IMR-90 (cell line): Measurements from ENCODE around the gene NPY1R. TPM values are rescaled to one million over a fixed set of nuclear protein-coding genes. Genes with fewer than 3 reads are reported as not detected.

Experiments used
- ATAC-seq: fragments of 200-7000 bp; cut with Tn5 transposase; 2 replicates; pipeline ENCODE4 v1.9.1; 2020; ENCODE audit warnings: low read depth, mild to moderate bottlenecking, moderate library complexity
- BruUV-seq: library from RNA; stranded (reverse); fragments of 400-500 nt; replicated peaks from 2 replicates; lab custom pipeline; 2021; lab: Mats Ljungman, UMichigan
- CTCF ChIA-PET: fragments of 300-600 bp; formaldehyde crosslinking; extraction: SDS; loops from one replicate; lab custom pipeline; 2021; ENCODE audit warnings: antibody characterized with exemption; lab: Yijun Ruan, JAX
- POLR2A ChIA-PET: fragments of 300-600 bp; sonication (Branson Sonifier 250); formaldehyde crosslinking; loops from one replicate; lab custom pipeline; 2022; ENCODE audit warnings: antibody characterized with exemption; ENCODE audit not compliant: unreplicated experiment; lab: Charles Lee
- DNase-seq: peaks from one replicate; pipeline ENCODE4 v3.0.0; 2013
- H2AFZ ChIP-seq: replicated peaks from 2 replicates; pipeline ENCODE3; 2013; ENCODE audit warnings: low read length, mild to moderate bottlenecking; ENCODE audit not compliant: poor library complexity
- H2AK5ac ChIP-seq: 2 replicates; pipeline ENCODE4 v1.6.1; 2013; ENCODE audit warnings: low read depth, low read length, inconsistent platforms
- H2AK9ac ChIP-seq: replicated peaks from 2 replicates; pipeline ENCODE3; 2013; ENCODE audit warnings: mild to moderate bottlenecking, low read depth, low read length, moderate library complexity; ENCODE audit not compliant: poor library complexity
- H2BK120ac ChIP-seq: 2 replicates; pipeline ENCODE4 v1.6.1; 2013; ENCODE audit warnings: low read depth, low read length, inconsistent platforms
- H2BK15ac ChIP-seq: 3 replicates; pipeline ENCODE4 v1.6.1; 2013; ENCODE audit warnings: low read depth, low read length, inconsistent platforms
- H2BK20ac ChIP-seq: 2 replicates; pipeline ENCODE4 v1.6.1; 2013; ENCODE audit warnings: low read depth, mild to moderate bottlenecking, inconsistent platforms, low read length, moderate library complexity
- H2BK5ac ChIP-seq: 2 replicates; pipeline ENCODE4 v1.6.1; 2013; ENCODE audit warnings: mild to moderate bottlenecking, low read depth, low read length, inconsistent platforms; ENCODE audit not compliant: poor library complexity, severe bottlenecking
- H3K14ac ChIP-seq: replicated peaks from 2 replicates; pipeline ENCODE4 v1.6.1; 2013; ENCODE audit warnings: low read depth, low read length, inconsistent platforms
- H3K18ac ChIP-seq: 2 replicates; pipeline ENCODE4 v1.6.1; 2013; ENCODE audit warnings: low read depth, low read length, control low read depth
- H3K23ac ChIP-seq: 2 replicates; pipeline ENCODE4 v1.6.1; 2013; ENCODE audit warnings: low read depth, low read length, inconsistent platforms
- H3K27ac ChIP-seq: 2 replicates; pipeline ENCODE4 v1.5.1; 2013; ENCODE audit warnings: mild to moderate bottlenecking, control low read depth, low read length; ENCODE audit not compliant: insufficient read depth
- H3K27me3 ChIP-seq: 2 replicates; pipeline ENCODE4 v1.6.1; 2013; ENCODE audit warnings: low read length; ENCODE audit not compliant: control insufficient read depth, insufficient read depth
- H3K36me3 ChIP-seq: 2 replicates; pipeline ENCODE4 v1.6.1; 2013; ENCODE audit warnings: low read length, mixed read lengths; ENCODE audit not compliant: control insufficient read depth, insufficient read depth
- H3K4ac ChIP-seq: 2 replicates; pipeline ENCODE4 v1.6.1; 2013; ENCODE audit warnings: low read depth, low read length, inconsistent platforms
- H3K4me1 ChIP-seq: 2 replicates; pipeline ENCODE4 v1.6.1; 2013; ENCODE audit warnings: low read length, mixed read lengths; ENCODE audit not compliant: control insufficient read depth, insufficient read depth
- H3K4me2 ChIP-seq: 2 replicates; pipeline ENCODE4 v1.6.1; 2013; ENCODE audit warnings: low read depth, mild to moderate bottlenecking, control low read depth, low read length, moderate library complexity
- H3K4me3 ChIP-seq: 2 replicates; pipeline ENCODE4 v1.5.1; 2013; ENCODE audit warnings: low read depth, mild to moderate bottlenecking, control low read depth, low read length, moderate library complexity; ENCODE audit not compliant: insufficient read depth
- H3K56ac ChIP-seq: 2 replicates; pipeline ENCODE4 v1.6.1; 2013; ENCODE audit warnings: low read length, inconsistent platforms; ENCODE audit not compliant: insufficient read depth; ENCODE audit errors: extremely low read depth
- H3K79me1 ChIP-seq, 2 experiments: 2 replicates each; pipeline ENCODE4 v1.6.1; 2013; ENCODE audit warnings: low read length in 2 of 2, inconsistent platforms in 1 of 2, low read depth in 1 of 2
- H3K9ac ChIP-seq: 2 replicates; pipeline ENCODE4 v1.6.1; 2013; ENCODE audit warnings: low read depth, low read length, control low read depth
- H3K9me1 ChIP-seq: 2 replicates; pipeline ENCODE4 v1.6.1; 2013; ENCODE audit warnings: low read length, inconsistent platforms; ENCODE audit not compliant: insufficient read depth
- H3K9me3 ChIP-seq: 2 replicates; pipeline ENCODE4 v1.6.1; 2013; ENCODE audit warnings: low read length; ENCODE audit not compliant: control insufficient read depth, insufficient read depth
- H4K20me1 ChIP-seq: 2 replicates; pipeline ENCODE4 v1.6.1; 2013; ENCODE audit warnings: low read length, inconsistent platforms; ENCODE audit not compliant: insufficient read depth
- H4K5ac ChIP-seq: 2 replicates; pipeline ENCODE4 v1.6.1; 2013; ENCODE audit warnings: mild to moderate bottlenecking, low read depth, low read length, control low read depth
- H4K8ac ChIP-seq, 2 experiments: 2 replicates each; pipeline ENCODE4 v1.6.1; 2013; ENCODE audit warnings: low read depth in 2 of 2, low read length in 2 of 2, control low read depth in 1 of 2, inconsistent platforms in 1 of 2
- H4K91ac ChIP-seq: 2 replicates; pipeline ENCODE4 v1.6.1; 2013; ENCODE audit warnings: low read depth, low read length, inconsistent platforms; ENCODE audit not compliant: insufficient read depth
- BHLHE40 ChIP-seq: fragments of 150-350 bp; IDR thresholded peaks from 2 replicates; pipeline ENCODE4 v1.6.1; 2016; ENCODE audit warnings: mild to moderate bottlenecking, low read depth, low read length
- CEBPB ChIP-seq: IDR thresholded peaks from 2 replicates; pipeline ENCODE4 v1.6.1; 2012; ENCODE audit warnings: low read depth, low read length, improper control_type of control experiment
- CHD1 ChIP-seq: IDR thresholded peaks from 2 replicates; pipeline ENCODE4 v1.6.1; 2012; ENCODE audit warnings: low read depth, low read length, improper control_type of control experiment
- MAZ ChIP-seq: IDR thresholded peaks from 2 replicates; pipeline ENCODE4 v1.6.1; 2012; ENCODE audit warnings: low read depth, mild to moderate bottlenecking, low read length, improper control_type of control experiment, moderate library complexity, borderline replicate concordance
- NFE2L2 ChIP-seq: fragments of 150-350 bp; IDR thresholded peaks from 2 replicates; pipeline ENCODE4 v1.6.1; 2016; ENCODE audit warnings: low read depth, mild to moderate bottlenecking, low read length
- RAD21 ChIP-seq: IDR thresholded peaks from 2 replicates; pipeline ENCODE4 v1.6.1; 2012; ENCODE audit warnings: low read length, improper control_type of control experiment
- RCOR1 ChIP-seq: IDR thresholded peaks from 2 replicates; pipeline ENCODE4 v1.6.1; 2012; ENCODE audit warnings: mild to moderate bottlenecking, low read length, improper control_type of control experiment; ENCODE audit not compliant: insufficient replicate concordance
- RFX5 ChIP-seq: IDR thresholded peaks from 2 replicates; pipeline ENCODE4 v1.8.0; 2012; ENCODE audit warnings: low read depth, mild to moderate bottlenecking, low read length, moderate library complexity
- WGBS, 2 experiments: methylation state at CpG; one replicate each; pipeline versions ENCODE4 v1.1.5 to v1.1.7; 2013; ENCODE audit warnings: missing lambda C conversion rate in 2 of 2; ENCODE audit not compliant: insufficient read length in 1 of 2; ENCODE audit errors: extremely low coverage in 2 of 2; 5-methylcytosine and 5-hydroxymethylcytosine counted together
- dilution Hi-C: fragments of 300-500 bp; cut with HindIII; formaldehyde crosslinking; loops from one replicate; pipeline ENCODE4 v1.14.3; 2018; ENCODE audit warnings: low sequenced_read_pairs; ENCODE audit not compliant: unreplicated experiment
- in situ Hi-C: fragments of 300-500 bp; cut with MboI; formaldehyde crosslinking; loops from 3 replicates; pipeline ENCODE4 v1.14.3; 2019; ENCODE audit warnings: low sequenced_read_pairs, inconsistent platforms, mixed read lengths
- intact Hi-C: fragments of 100-400 bp; cut with micrococcal nuclease; formaldehyde crosslinking; loops from 2 replicates; pipeline ENCODE4 v1.10.0; 2022
- polyA plus RNA-seq, 3 experiments: library from polyadenylated mRNA; depleted of rRNA; stranded (reverse); fragments of >200 nt; gene quantifications; 2 replicates each; pipeline ENCODE4 v1.2.3, GENCODE V29; 2012; ENCODE audit warnings: low replicate concordance in 1 of 3
- total RNA-seq: library from RNA; depleted of rRNA; stranded (reverse); fragments of >200 nt; gene quantifications from 2 replicates; pipeline ENCODE4 v1.2.3, GENCODE V29; 2012
- TF ChIP-seq, protein P1 (sequence below): conservative IDR thresholded peaks from 2 replicates; pipeline ENCODE4 v1.5.1; 2012; ENCODE audit warnings: mild to moderate bottlenecking, low read depth, low read length, improper control_type of control experiment
- TF ChIP-seq, protein P2 (sequence below): fragments of 150-350 bp; IDR thresholded peaks from 2 replicates; pipeline ENCODE4 v1.6.1; 2017; ENCODE audit warnings: mild to moderate bottlenecking, antibody characterized with exemption, low read length, low read depth
- TF ChIP-seq, protein P3 (sequence below): fragments of 150-350 bp; IDR thresholded peaks from 2 replicates; pipeline ENCODE4 v1.6.1; 2016; ENCODE audit warnings: low read depth, mild to moderate bottlenecking, low read length, moderate library complexity, borderline replicate concordance

NPY1R gene
- total and polyA plus RNA-seq, 2 of the 4 experiments (the other 2 are of a cell fraction): under 0.01 TPM; not detected in 1

DNA sequence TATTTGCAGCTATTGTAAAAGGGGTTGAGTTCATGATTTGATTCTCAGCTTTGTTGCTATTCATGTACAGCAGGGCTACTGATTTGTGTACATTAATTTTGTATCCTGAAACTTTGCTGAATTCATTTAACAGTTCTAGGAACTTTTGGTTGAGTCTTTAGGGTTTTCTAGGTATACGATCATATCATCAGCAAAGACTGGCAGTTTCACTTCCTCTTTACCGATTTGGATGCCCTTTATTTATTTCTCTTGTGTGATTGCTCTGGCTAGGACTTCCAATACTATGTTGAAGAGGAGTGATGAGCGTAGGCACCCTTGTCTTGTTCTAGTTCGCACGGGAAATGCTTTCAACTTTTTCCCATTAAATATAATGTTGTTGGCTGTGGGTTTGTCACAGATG, 48.1 kb downstream of the NPY1R start:
- H2BK15ac ChIP-seq: no peak overlapping the region
- H3K27ac ChIP-seq: no peak overlapping the region
- no peak overlapping the region for H4K91ac ChIP-seq
- dilution Hi-C loops (no loop called here), in situ Hi-C loops (no loop called here), intact Hi-C loops (no loop called here)
- H4K20me1 ChIP-seq: no peaks in the 10 kb centered on the region
- no peaks in the 10 kb centered on the region for H3K4me1 ChIP-seq
- no peak overlapping the region for H2AK5ac ChIP-seq
- no CpG with 5 or more reads among the region's 5 CpGs for WGBS, 2 experiments
- no peak overlapping the region for H3K9ac ChIP-seq
- no peaks in the 10 kb centered on the region for H3K79me1 ChIP-seq
- H4K5ac ChIP-seq: no peak overlapping the region
- ChIA-PET CTCF (no interaction called here), POLR2A (no interaction called here)
- H3K4ac ChIP-seq: no peak overlapping the region
- ATAC-seq: no peak
- no peak overlapping the region for H3K18ac ChIP-seq
- DNase-seq: no peak
- no peaks in the 10 kb centered on the region for H3K9me1 ChIP-seq
- H3K56ac ChIP-seq: no peak overlapping the region
- H3K36me3 ChIP-seq: no peaks in the 10 kb centered on the region
- H2AFZ ChIP-seq: no peak overlapping the region
- no peak overlapping the region for H2AK9ac ChIP-seq
- no peak overlapping the region for H3K4me3 ChIP-seq
- no peak overlapping the region for H3K14ac ChIP-seq
- no peak overlapping the region for H2BK5ac ChIP-seq
- H2BK120ac ChIP-seq: no peak overlapping the region
- no peak overlapping the region for H3K23ac ChIP-seq
- TF ChIP-seq CEBPB (no peak), NFE2L2 (no peak), MAZ (no peak), CHD1 (no peak), RCOR1 (no peak), BHLHE40 (no peak), RFX5 (no peak), RAD21 (no peak)
- TF ChIP-seq, protein P1, sequence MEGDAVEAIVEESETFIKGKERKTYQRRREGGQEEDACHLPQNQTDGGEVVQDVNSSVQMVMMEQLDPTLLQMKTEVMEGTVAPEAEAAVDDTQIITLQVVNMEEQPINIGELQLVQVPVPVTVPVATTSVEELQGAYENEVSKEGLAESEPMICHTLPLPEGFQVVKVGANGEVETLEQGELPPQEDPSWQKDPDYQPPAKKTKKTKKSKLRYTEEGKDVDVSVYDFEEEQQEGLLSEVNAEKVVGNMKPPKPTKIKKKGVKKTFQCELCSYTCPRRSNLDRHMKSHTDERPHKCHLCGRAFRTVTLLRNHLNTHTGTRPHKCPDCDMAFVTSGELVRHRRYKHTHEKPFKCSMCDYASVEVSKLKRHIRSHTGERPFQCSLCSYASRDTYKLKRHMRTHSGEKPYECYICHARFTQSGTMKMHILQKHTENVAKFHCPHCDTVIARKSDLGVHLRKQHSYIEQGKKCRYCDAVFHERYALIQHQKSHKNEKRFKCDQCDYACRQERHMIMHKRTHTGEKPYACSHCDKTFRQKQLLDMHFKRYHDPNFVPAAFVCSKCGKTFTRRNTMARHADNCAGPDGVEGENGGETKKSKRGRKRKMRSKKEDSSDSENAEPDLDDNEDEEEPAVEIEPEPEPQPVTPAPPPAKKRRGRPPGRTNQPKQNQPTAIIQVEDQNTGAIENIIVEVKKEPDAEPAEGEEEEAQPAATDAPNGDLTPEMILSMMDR: no peak
- TF ChIP-seq, protein P2, sequence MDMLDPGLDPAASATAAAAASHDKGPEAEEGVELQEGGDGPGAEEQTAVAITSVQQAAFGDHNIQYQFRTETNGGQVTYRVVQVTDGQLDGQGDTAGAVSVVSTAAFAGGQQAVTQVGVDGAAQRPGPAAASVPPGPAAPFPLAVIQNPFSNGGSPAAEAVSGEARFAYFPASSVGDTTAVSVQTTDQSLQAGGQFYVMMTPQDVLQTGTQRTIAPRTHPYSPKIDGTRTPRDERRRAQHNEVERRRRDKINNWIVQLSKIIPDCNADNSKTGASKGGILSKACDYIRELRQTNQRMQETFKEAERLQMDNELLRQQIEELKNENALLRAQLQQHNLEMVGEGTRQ: no peak
- TF ChIP-seq, protein P3, sequence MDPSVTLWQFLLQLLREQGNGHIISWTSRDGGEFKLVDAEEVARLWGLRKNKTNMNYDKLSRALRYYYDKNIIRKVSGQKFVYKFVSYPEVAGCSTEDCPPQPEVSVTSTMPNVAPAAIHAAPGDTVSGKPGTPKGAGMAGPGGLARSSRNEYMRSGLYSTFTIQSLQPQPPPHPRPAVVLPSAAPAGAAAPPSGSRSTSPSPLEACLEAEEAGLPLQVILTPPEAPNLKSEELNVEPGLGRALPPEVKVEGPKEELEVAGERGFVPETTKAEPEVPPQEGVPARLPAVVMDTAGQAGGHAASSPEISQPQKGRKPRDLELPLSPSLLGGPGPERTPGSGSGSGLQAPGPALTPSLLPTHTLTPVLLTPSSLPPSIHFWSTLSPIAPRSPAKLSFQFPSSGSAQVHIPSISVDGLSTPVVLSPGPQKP: no peak
- H3K27me3 ChIP-seq: no peaks in the 10 kb centered on the region
- no peak overlapping the region for H4K8ac ChIP-seq
- BruUV-seq: no TSS peak
- H3K4me2 ChIP-seq: no peak overlapping the region
- no peaks in the 10 kb centered on the region for H3K9me3 ChIP-seq
- H2BK20ac ChIP-seq: no peak overlapping the region
